HG03280 (cell line): ENCODE measurements around the gene MT1A.
A peak's percentile ranks its signal among the peaks of the same experiment; 100 is the strongest.

Experiments
- ATAC-seq: cut with Tn5 transposase; IDR thresholded peaks from one replicate; pipeline ENCODE4 v1.9.1; 2021; ENCODE audit warnings: mild to moderate bottlenecking, moderate library complexity; ENCODE audit not compliant: unreplicated experiment

Gene MT1A

DNA sequence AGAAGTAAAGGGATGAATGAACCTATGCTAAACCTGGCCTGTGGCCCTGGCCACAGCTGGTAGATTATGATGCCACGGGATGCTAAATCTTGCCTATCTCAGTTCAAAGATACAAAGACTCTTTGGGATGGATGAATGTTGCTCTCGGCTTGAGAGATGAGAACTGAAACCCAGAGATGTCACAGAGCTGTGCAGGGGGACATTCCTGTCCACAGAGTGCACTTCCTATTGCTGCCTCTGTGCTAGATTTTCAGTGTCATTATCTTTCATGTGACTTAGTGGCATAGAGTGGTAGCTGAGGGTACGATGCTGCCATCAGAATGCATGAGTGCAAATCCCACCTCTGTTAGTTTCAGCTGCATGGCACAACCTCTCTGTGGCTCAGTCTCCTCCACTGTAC, 8.3 kb upstream of the MT1A start:
- ATAC-seq = peak; percentile 53

DNA sequence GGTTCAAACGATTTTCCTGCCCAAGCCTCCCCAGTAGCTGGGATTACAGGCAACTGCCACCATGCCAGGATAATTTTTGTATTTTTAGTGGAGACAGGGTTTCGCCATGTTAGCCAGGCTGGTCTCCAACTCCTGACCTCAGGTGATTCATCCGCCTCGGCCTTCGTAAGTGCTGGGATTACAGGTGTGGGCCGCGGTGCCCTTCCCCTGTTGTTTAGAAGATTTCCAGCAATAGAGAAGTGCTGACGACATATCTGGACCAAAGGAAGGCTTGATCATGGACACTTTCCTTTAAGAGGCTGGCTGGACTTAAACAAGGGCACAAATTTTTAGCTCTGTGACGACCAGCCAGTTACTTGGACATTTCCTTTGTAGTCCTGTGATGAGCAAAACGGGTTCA, 7.3 kb upstream of the MT1A start:
- ATAC-seq = no peak

GRCh38 chr16:56631832-56632155, 6.7 kb upstream of the MT1A start:
- ATAC-seq = no peak

DNA sequence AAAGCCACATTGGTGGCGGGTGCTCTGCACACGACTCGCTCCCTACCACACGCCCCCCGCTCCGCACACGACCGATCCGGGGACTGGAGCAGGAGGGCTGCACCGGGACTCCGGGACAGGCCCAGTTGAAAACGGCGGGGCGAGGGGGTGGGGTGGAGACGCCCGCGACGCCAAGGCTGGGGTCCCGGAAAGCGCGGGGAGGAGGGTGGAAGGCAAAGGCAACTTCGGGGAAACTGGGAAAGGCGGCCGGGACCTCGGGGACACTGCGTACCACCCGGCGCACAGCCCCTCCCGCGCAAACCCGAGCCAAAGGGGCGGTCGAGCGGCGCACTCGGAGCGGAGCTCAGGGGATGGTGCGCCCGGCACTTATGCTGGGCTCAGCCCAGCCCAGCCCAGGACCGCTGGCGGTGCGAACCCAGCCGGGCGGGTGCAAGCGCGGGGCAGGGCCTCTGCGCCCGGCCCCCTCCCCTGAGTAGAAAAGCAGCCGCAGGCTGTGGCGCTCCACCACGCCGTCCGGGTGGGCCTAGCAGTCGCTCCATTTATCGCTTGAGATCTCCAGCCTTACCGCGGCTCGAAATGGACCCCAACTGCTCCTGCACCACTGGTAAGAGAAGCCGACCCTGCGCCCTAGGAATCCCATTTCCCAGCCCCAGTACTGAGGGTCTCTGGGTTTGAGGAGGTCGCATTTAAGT, 6.2 kb upstream of the MT1A start, which contains the start of gene MT1M:
Gene MT1M (plus strand): TSS at position 504 of the 692 bp plus-strand sequence. CDS start 73 bp downstream, at position 577.
- no peak for ATAC-seq

DNA sequence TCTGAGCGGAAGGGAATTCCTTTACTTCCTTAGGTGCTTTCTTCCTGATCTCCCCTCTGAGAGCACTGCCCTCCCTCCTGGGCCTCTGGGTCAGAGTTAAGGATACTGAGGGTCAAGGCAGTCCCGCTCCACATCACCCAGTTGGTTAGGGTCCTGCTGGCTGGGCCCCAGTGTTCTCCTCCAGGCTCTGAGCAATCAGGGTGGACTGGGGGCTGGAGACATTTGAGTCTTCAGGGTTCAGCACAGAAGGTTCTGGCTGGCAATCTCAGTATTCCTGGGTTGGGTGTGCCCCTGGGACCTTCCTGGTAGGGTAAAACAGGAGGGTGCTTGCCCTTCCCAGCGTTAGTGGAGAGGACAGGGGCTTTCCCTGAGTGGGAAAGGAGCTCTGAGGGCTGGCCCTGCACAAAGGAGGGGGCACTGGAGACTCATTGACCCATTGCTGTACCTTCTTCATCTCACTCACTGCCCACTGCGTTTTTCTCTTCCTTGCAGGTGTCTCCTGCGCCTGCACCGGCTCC, 5.6 kb upstream of the MT1A start:
- no peak for ATAC-seq

DNA sequence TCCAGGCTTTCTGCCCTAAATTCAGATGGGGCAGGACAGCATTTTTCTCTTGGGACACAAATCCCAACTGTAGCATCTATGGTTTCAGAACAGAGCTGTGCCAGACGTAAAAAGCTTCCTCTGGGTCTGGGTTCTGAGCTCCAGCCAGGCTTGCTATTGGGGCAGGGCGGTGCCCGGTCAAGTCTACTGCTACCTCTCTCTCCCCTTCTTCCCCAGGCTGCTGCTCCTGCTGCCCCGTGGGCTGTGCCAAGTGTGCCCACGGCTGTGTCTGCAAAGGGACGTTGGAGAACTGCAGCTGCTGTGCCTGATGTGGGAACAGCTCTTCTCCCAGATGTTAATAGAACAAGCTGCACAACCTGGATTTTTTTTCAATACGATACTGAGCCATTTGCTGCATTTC, 4.9 kb upstream of the MT1A start:
- no peak for ATAC-seq

- no peak for ATAC-seq
Measured at GRCh38 chr16:56634715-56635440, 3.6 kb upstream of the MT1A start.

- ATAC-seq = no peak
Measured at GRCh38 chr16:56635441-56635967, 3.0 kb upstream of the MT1A start.

- no peak for ATAC-seq
Measured at GRCh38 chr16:56636616-56637413, 1.7 kb upstream of the MT1A start.

- ATAC-seq = no peak
Measured at GRCh38 chr16:56639045-56639444, 579 bp downstream of the MT1A start.

DNA sequence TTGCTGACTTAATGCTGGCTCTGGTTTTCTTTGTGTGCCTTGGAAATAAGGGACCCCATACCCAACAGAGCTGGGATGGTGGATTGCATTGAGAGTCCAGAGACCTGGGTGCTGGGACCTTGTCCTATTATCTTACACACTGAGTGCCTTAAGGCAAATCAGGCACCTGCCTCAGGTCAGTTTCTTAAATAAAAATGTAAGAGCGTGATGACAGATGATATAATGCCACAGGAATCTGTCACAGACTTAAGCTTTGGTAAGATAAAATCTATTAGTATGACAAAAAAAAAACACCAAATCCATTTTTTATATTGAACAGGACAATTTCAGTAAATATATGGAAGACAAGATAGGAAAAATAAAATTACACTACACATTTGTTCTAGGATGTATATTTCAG, 1.6 kb downstream of the MT1A start:
- no peak for ATAC-seq

DNA sequence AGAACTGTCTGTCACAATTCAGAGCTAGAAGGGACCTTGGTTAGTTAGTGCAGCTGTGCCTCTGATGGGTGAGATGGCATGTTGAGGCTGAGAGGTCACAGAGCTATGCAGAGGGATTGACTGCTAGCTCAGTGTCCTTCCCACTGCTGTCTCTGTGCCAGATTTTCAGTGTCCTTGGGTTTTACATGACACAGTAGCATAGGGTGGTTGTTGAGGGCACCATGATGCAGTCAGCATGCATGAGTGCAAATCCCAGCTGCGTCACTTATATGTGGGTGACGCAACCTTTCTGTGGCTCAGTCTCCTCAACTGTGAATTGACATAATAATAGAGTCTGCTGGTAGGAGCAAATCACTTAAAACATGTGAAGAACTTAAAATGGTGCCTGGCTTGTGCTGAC, 2.7 kb downstream of the MT1A start:
- ATAC-seq = no peak

DNA sequence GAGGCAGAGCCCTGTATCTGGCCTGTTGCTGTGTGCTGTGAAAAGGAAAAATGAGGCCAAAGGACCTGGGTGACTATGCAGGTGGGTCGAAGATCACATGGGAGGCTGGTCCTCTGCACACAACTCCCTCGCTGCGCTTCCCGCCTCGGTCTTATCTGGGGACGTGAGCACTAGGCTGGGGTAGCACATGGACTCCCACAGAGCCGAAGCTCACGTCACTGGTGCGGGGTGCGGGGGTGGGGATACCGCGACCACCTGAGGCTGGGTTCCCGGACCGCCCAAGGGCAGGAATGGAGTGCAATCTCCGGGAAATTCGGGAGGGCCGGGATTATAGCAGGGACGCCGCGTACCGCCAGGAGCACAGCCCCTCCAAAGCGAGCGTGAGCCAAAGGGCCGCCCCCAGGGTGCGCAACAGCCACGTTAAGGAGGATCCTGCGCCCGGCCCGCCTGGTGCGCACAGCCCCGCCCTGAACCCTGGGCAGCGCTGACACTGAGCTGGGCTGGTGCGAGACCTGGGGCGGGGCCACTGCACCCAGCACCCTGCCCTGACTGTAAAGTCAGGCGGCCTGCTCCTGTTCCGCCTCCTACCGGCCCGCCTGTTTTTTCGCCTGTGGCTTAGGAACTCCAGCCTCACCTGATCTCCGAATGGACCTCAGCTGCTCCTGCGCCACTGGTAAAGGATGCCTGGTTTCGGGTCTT, 4.8 kb downstream of the MT1A start:
- no peak for ATAC-seq

DNA sequence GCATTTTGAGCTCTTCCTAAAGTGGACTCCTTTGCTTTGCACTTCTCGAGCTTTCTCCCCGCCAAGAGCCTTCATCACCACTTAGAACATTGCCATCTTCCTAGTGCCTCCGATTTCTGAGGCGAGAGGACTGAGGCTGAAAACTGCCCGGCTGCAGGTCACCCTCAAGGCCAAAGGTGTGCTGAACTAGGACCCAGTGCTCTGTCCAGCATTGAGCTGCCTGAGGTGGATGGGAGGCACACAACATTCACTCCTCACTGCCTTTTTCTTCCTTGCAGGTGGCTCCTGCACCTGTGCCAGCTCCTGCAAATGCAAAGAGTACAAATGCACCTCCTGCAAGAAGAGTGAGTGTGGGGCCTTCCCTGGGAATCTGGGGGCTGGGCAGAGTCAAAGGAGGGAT, 5.4 kb downstream of the MT1A start:
- no peak for ATAC-seq

DNA sequence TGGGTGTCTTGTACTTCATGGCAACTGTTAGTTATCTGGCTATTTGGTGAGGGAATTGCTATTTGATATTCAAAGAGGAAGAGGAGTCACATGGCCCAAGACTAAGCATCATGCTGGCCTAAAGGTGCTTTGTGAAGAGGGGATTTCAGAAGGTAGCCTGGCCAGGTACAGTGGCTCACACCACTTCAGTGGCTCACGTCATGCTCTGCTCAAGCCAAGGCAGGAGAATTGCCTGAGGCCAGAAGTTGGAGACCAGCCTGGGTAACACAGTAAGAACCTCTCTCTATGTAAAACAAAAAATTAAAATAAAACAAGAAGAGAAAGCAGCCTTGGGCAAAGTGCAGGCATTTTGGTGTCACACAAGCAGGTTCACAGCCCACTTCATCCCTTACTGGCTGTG, 6.8 kb downstream of the MT1A start:
- no peak for ATAC-seq

GRCh38 chr16:56645838-56646237, 7.4 kb downstream of the MT1A start:
- ATAC-seq = no peak

GRCh38 chr16:56647641-56648431, 9.4 kb downstream of the MT1A start:
- no peak for ATAC-seq

DNA sequence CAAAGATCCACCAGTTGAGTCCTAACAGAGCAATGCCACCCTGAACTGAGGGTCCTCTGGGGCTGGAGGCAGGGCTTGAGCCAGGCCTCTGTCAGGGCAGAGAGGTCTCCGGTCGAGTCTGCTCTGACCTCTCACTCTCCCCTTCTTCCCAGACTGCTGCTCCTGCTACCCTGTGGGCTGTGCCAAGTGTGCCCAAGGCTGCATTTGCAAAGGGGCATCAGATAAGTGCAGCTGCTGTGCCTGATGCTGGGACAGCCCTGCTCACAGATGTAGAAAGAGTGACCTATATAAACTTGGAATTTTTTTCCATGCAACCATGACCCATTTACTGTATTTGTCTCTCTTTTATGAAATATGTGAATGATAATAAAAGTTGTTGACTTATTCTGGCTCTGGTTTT, 10.8 kb downstream of the MT1A start:
- no peak for ATAC-seq

- ATAC-seq = no peak
Measured at GRCh38 chr16:56649820-56650219, 11.4 kb downstream of the MT1A start.

DNA sequence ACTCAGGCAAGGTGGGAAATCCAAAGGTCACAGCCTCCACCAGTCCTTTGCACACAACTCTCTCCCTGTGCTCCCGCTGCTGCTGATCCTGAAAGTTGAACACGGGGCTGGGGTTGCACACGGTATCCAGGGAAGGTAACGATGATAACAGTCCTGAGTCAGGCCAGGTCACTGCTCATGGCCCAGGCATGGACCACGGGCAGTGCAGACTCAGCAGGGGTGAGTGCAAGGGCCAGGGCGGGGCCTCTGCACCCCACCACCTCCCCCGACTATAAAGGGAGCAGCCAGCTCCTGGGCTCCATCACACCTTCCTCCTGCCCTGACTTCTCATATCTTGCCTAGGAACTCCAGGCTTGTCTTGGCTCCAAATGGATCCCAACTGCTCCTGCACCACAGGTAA, 13.1 kb downstream of the MT1A start, which contains the start of gene MT1B:
Gene MT1B (plus strand): TSS at position 301 of the 400 bp plus-strand sequence. CDS start 68 bp downstream, at position 369.
- no peak for ATAC-seq
